A549 (cell line): ENCODE measurements around the gene SCML1. TPM values are rescaled to one million over a fixed set of nuclear protein-coding genes. Genes with fewer than 3 reads are reported as not detected.

Experiments used
- ATAC-seq, 2 experiments: fragments of 200-7000 bp in 1 of 2; fragments of >200 bp in 1 of 2; cut with Nextera tagmentation in 1 of 2; cut with Tn5 transposase in 1 of 2; 3 replicates each; pipeline versions ENCODE4 v1.8.0 to v1.9.1; 2018 to 2020; ENCODE audit warnings: mild to moderate bottlenecking in 1 of 2, moderate library complexity in 1 of 2
- CTCF ChIA-PET: fragments of 300-600 bp; sonication (Branson Sonifier 250); formaldehyde crosslinking; extraction: SDS; loops from one replicate; lab custom pipeline; 2021; ENCODE audit warnings: antibody characterized with exemption, inconsistent platforms; lab: Yijun Ruan, JAX
- POLR2A ChIA-PET: fragments of 350-600 bp; formaldehyde crosslinking; extraction: SDS; loops from one replicate; lab custom pipeline; 2021; ENCODE audit warnings: antibody characterized with exemption, inconsistent platforms; lab: Yijun Ruan, JAX
- DNase-seq, 2 experiments: peaks; one replicate each; pipeline versions ENCODE4 v3.0.0 to v3.0.0-alpha.2; 2011 to 2016; ENCODE audit warnings: low read depth in 1 of 2, low spot score in 1 of 2
- FAIRE-seq: peaks from 2 replicates; lab custom pipeline; 2011; peaks lifted over from hg19 to GRCh38; lab: Jason Lieb, UNC
- H3K27ac ChIP-seq, 2 experiments: fragments of >200 bp; sonication (Bioruptor Twin); formaldehyde crosslinking; 3 replicates each; pipeline ENCODE4 v1.5.1; 2016 to 2017
- H3K4me1 ChIP-seq: fragments of >200 bp; sonication (Bioruptor Twin); formaldehyde crosslinking; 3 replicates; pipeline ENCODE4 v1.6.1; 2016
- H3K4me2 ChIP-seq: fragments of >200 bp; sonication (Bioruptor Twin); formaldehyde crosslinking; 3 replicates; pipeline ENCODE4 v1.6.1; 2016
- H3K4me3 ChIP-seq: fragments of >200 bp; sonication (Bioruptor Twin); formaldehyde crosslinking; 3 replicates; pipeline ENCODE4 v1.5.1; 2016
- H3K9me3 ChIP-seq: fragments of >200 bp; sonication (Bioruptor Twin); formaldehyde crosslinking; 3 replicates; pipeline ENCODE4 v1.6.1; 2016
- CBX8 ChIP-seq: fragments of 200-600 bp; sonication (generic); IDR thresholded peaks from 2 replicates; pipeline ENCODE4 v1.6.1; 2016
- CHD4 ChIP-seq: fragments of 200-600 bp; sonication (generic); IDR thresholded peaks from 2 replicates; pipeline ENCODE4 v1.6.1; 2016; ENCODE audit warnings: antibody characterized with exemption, mild to moderate bottlenecking, borderline replicate concordance
- EHMT2 ChIP-seq: fragments of 200-600 bp; sonication (generic); IDR thresholded peaks from 2 replicates; pipeline ENCODE4 v1.6.1; 2016; ENCODE audit warnings: antibody characterized with exemption, low read depth, mild to moderate bottlenecking, moderate library complexity
- GATA3 ChIP-seq: IDR thresholded peaks from 2 replicates; pipeline ENCODE4 v1.6.1; 2012; ENCODE audit warnings: borderline replicate concordance
- HDAC2 ChIP-seq: fragments of 200-600 bp; sonication (generic); IDR thresholded peaks from 2 replicates; pipeline ENCODE4 v1.6.1; 2016
- HOXB13 ChIP-seq: fragments of 250-450 bp; sonication (Bioruptor Pico); IDR thresholded peaks from 2 replicates; pipeline ENCODE4 v1.5.0; 2020; ENCODE audit warnings: low read depth, mild to moderate bottlenecking, moderate library complexity
- HOXB5 ChIP-seq: fragments of 250-450 bp; sonication (Bioruptor Pico); IDR thresholded peaks from 2 replicates; pipeline ENCODE4 v1.5.0; 2020; ENCODE audit warnings: mild to moderate bottlenecking, moderate library complexity
- JUNB ChIP-seq: fragments of >200 bp; sonication (Bioruptor Twin); formaldehyde crosslinking; IDR thresholded peaks from 2 replicates; pipeline ENCODE4 v1.6.1; 2016
- MAX ChIP-seq: IDR thresholded peaks from 2 replicates; pipeline ENCODE4 v1.6.1; 2012
- NPAS2 ChIP-seq: fragments of 250-450 bp; sonication (Bioruptor Pico); IDR thresholded peaks from 2 replicates; pipeline ENCODE4 v1.8.0; 2022; ENCODE audit warnings: mild to moderate bottlenecking, moderate library complexity, borderline replicate concordance
- NR3C1 ChIP-seq: fragments of >200 bp; sonication (Bioruptor Twin); formaldehyde crosslinking; IDR thresholded peaks from 3 replicates; pipeline ENCODE4 v1.6.1; 2017
- PBX3 ChIP-seq: IDR thresholded peaks from 2 replicates; pipeline ENCODE4 v1.6.1; 2012
- RCOR1 ChIP-seq: fragments of 150-350 bp; IDR thresholded peaks from 2 replicates; pipeline ENCODE4 v1.6.1; 2014; ENCODE audit warnings: antibody characterized with exemption, low read length, low read depth
- ZC3H11A ChIP-seq: fragments of 450-650 bp; IDR thresholded peaks from 2 replicates; pipeline ENCODE4 v1.6.1; 2014; ENCODE audit warnings: antibody characterized with exemption, mild to moderate bottlenecking
- ZFP36 ChIP-seq: fragments of 450-650 bp; IDR thresholded peaks from 2 replicates; pipeline ENCODE4 v1.6.1; 2014; ENCODE audit warnings: borderline replicate concordance; ENCODE audit not compliant: partially characterized antibody
- ZNF302 ChIP-seq: fragments of 250-450 bp; sonication (Bioruptor Pico); IDR thresholded peaks from 2 replicates; pipeline ENCODE4 v1.9.0; 2021; ENCODE audit warnings: inconsistent platforms, mild to moderate bottlenecking, moderate library complexity
- ZSCAN20 ChIP-seq: fragments of 250-450 bp; sonication (Bioruptor Pico); IDR thresholded peaks from 2 replicates; pipeline ENCODE4 v1.8.0; 2022; ENCODE audit warnings: mild to moderate bottlenecking, moderate library complexity
- WGBS: methylation state at CpG from one replicate; pipeline ENCODE4 v1.1.6; 2017; ENCODE audit errors: missing lambda C conversion rate; 5-methylcytosine and 5-hydroxymethylcytosine counted together
- polyA plus RNA-seq, 4 experiments: library from polyadenylated mRNA; depleted of rRNA in 3 of 4; stranded (reverse); fragments of >200 nt; fragmentation: RNase III in 1 of 4; extraction: RNeasy Plus Mini Kit Qiagen cat#74134 plus additional on column Dnase treatment in 1 of 4; gene quantifications; 2 replicates in 3 of 4; 3 replicates in 1 of 4; pipeline ENCODE4 v1.2.3, GENCODE V29; 2011 to 2017

Gene SCML1
- polyA plus RNA-seq, 2 of the 4 experiments (the other 2 are of a cell fraction) = 4.9 to 13.3 TPM

GRCh38 chrX:17802756-17803155 lies 65.5 kb downstream of the SCML1 start:
- DNase-seq = peak in 1 of 2 experiments; percentile 7
- WGBS = 66% methylated on average over 7 of the region's 7 CpGs
- no peak for FAIRE-seq
- CTCF ChIA-PET = interaction anchor here (1.0 to 1.3 kb wide), 2 partner anchors 10 to 12 kb away, joined by 3 to 5 read pairs; no protein-coding TSS in a partner anchor
- Histone ChIP-seq H3K4me1 (no peaks in the 10 kb centered on the region), H3K9me3 (no peaks in the 10 kb centered on the region)
- no peak for TF ChIP-seq HDAC2
- no peak for TF ChIP-seq NPAS2 (CRISPR knock-in tag)
- TF ChIP-seq HOXB5 (CRISPR knock-in tag) = no peak
- no peak for TF ChIP-seq PBX3
- TF ChIP-seq MAX = no peak
- no peak for TF ChIP-seq ZSCAN20 (CRISPR knock-in tag)
- no peak for TF ChIP-seq ZC3H11A
- TF ChIP-seq ZFP36 = no peak
- TF ChIP-seq ZNF302 (CRISPR knock-in tag) = no peak
- TF ChIP-seq, all 56 proteins: peak for 0
- H3K4me2 ChIP-seq = no peak overlapping the region
- POLR2A ChIA-PET = no interaction called here
- ATAC-seq = no peak
- H3K4me3 ChIP-seq = no peak overlapping the region
- H3K27ac ChIP-seq = no peak overlapping the region

- Histone ChIP-seq H3K9me3 (no peaks in the 10 kb centered on the region), H3K27ac (no peak overlapping the region), H3K4me3 (no peak overlapping the region)
- FAIRE-seq (no peak), ATAC-seq (no peak)
- ChIA-PET POLR2A (no interaction called here), CTCF (interaction anchor here (1.0 to 1.5 kb wide), 2 partner anchors 9 to 14 kb away, joined by 4 to 5 read pairs; no protein-coding TSS in a partner anchor)
- no peak for TF ChIP-seq EHMT2
- TF ChIP-seq CHD4 = no peak
- TF ChIP-seq RCOR1 = no peak
- TF ChIP-seq CBX8 = no peak
- TF ChIP-seq GATA3 = no peak
- no peak for TF ChIP-seq HOXB13 (CRISPR knock-in tag)
- TF ChIP-seq NR3C1 = no peak
- no peak for TF ChIP-seq JUNB
- no peak for TF ChIP-seq PBX3
- TF ChIP-seq, all 56 proteins: peak for 0
- H3K4me2 ChIP-seq = no peak overlapping the region
- 65% methylated on average over 4 of the region's 4 CpGs for WGBS
- DNase-seq = no peak
- no peaks in the 10 kb centered on the region for H3K4me1 ChIP-seq
Observed at GRCh38 chrX:17803449-17803848, 66.2 kb downstream of the SCML1 start.

Other genes starting within 250 kb of the SCML1 start
- gene RAI2, start 123.8 kb downstream of the SCML1 start, polyA plus RNA-seq (2011; rRNA removed) = not detected in 2 replicates
- gene RAI2, start 123.8 kb downstream of the SCML1 start, polyA plus RNA-seq (2017; fragmentation: RNase III; extraction: RNeasy Plus Mini Kit Qiagen cat#74134 plus additional on column Dnase treatment) = not detected in 3 replicates